ENCODE measurements around the gene ANXA3. TPM values are rescaled to one million over a fixed set of nuclear protein-coding genes. Genes with fewer than 3 reads are reported as not detected.

Gene ANXA3
- polyA plus RNA-seq, 1 of the 3 experiments (the other 2 are of a cell fraction): 13.8 TPM

- TF ChIP-seq YY1 (IDR thresholded peaks at IDR 0.05; ENCODE audit: low read depth) (no peak), EZH2phosphoT487 (IDR thresholded peaks at IDR 0.05; ENCODE audit: borderline replicate concordance, low read depth) (no peak), USF1 (IDR thresholded peaks at IDR 0.05; ENCODE audit: borderline replicate concordance, low read depth) (no peak), REST (IDR thresholded peaks at IDR 0.05; ENCODE audit: low read depth, low read length) (no peak), RXRA (IDR thresholded peaks at IDR 0.05; ENCODE audit: borderline replicate concordance, low read depth) (no peak), TEAD4 (IDR thresholded peaks at IDR 0.05; ENCODE audit: borderline replicate concordance, insufficient read depth) (no peak), GABPA (IDR thresholded peaks at IDR 0.05; ENCODE audit: low read depth) (no peak), TAF1 (IDR thresholded peaks at IDR 0.05; ENCODE audit: borderline replicate concordance, low read depth, low read length) (no peak), SMC3 (IDR thresholded peaks at IDR 0.05; ENCODE audit: low read depth, low read length) (no peak), MAX (IDR thresholded peaks at IDR 0.05; ENCODE audit: low read depth) (no peak), JUND (IDR thresholded peaks at IDR 0.05) (no peak)
- Histone ChIP-seq H3K27ac (ENCODE audit: low read depth in 2 of 2, low read length in 1 of 2) (no peak overlapping the region), H3K9me3 (no peaks in the 10 kb centered on the region), H3K9ac (no peak overlapping the region), H3K36me3 (replicated peaks in 1 of 2; ENCODE audit: control insufficient read depth in 1 of 2, insufficient read depth in 2 of 2, low read length in 1 of 2) (no peaks in the 10 kb centered on the region), H3K4me1 (ENCODE audit: control insufficient read depth in 1 of 2, insufficient read depth in 2 of 2, low read depth in 1 of 2, low read length in 1 of 2) (peaks cover 0 to 9% of the 10 kb centered on the region in 2 experiments; a peak in 2 of 4 replicates), H3K9me2 (no peaks in the 10 kb centered on the region), H2AFZ (ENCODE audit: low read depth) (0 out of 2 replicates have a peak overlapping the region, but pooled peaks have one; percentile 52), H4K20me1 (ENCODE audit: insufficient read depth) (no peaks in the 10 kb centered on the region), H3F3A (replicated peaks; ENCODE audit: insufficient read depth) (no peaks in the 10 kb centered on the region), H3K4me3 (ENCODE audit: low read depth in 2 of 2, low read length in 1 of 2) (no peak overlapping the region), H3K79me2 (ENCODE audit: insufficient read depth) (no peaks in the 10 kb centered on the region), H3K4me2 (no peak overlapping the region), H3K27me3 (ENCODE audit: insufficient read depth) (no peaks in the 10 kb centered on the region)
- POLR2A ChIA-PET: no interaction called here
- no peak for DNase-seq
- CTCF ChIA-PET: interaction anchor here (1.2 to 2.6 kb wide), 2 partner anchors 8 to 11 kb away, joined by 3 to 8 read pairs; no protein-coding TSS in a partner anchor
- WGBS (ENCODE audit: low lambda C conversion rate): 92% methylated on average over 7 of the region's 7 CpGs
These were observed 72.5 kb downstream of the ANXA3 start for GRCh38 chr4:78624048-78624447.

- WGBS (ENCODE audit: low lambda C conversion rate): 90% methylated on average over 2 of the region's 2 CpGs
- Histone ChIP-seq H3K27ac (ENCODE audit: low read depth in 2 of 2, low read length in 1 of 2) (no peak overlapping the region), H3K9me2 (no peaks in the 10 kb centered on the region), H3K27me3 (ENCODE audit: insufficient read depth) (no peaks in the 10 kb centered on the region), H3F3A (replicated peaks; ENCODE audit: insufficient read depth) (no peaks in the 10 kb centered on the region), H3K79me2 (ENCODE audit: insufficient read depth) (no peaks in the 10 kb centered on the region), H3K4me3 (ENCODE audit: low read depth in 2 of 2, low read length in 1 of 2) (no peak overlapping the region), H3K4me2 (no peak overlapping the region), H2AFZ (ENCODE audit: low read depth) (no peak overlapping the region), H4K20me1 (ENCODE audit: insufficient read depth) (no peaks in the 10 kb centered on the region), H3K9me3 (no peaks in the 10 kb centered on the region), H3K36me3 (replicated peaks in 1 of 2; ENCODE audit: control insufficient read depth in 1 of 2, insufficient read depth in 2 of 2, low read length in 1 of 2) (no peaks in the 10 kb centered on the region), H3K9ac (no peak overlapping the region), H3K4me1 (ENCODE audit: control insufficient read depth in 1 of 2, insufficient read depth in 2 of 2, low read depth in 1 of 2, low read length in 1 of 2) (peaks cover 0 to 18% of the 10 kb centered on the region in 2 experiments; a peak in 2 of 4 replicates)
- POLR2A ChIA-PET: no interaction called here
- no peak for TF ChIP-seq RXRA (IDR thresholded peaks at IDR 0.05; ENCODE audit: borderline replicate concordance, low read depth)
- no peak for TF ChIP-seq GATA2 (CRISPR knock-in tag; IDR thresholded peaks at IDR 0.05)
- TF ChIP-seq EP300 (IDR thresholded peaks at IDR 0.05; ENCODE audit: borderline replicate concordance in 1 of 2, low read depth in 1 of 2, low read length in 1 of 2): no peak
- no peak for TF ChIP-seq MEF2A (IDR thresholded peaks at IDR 0.05; ENCODE audit: borderline replicate concordance, low read depth)
- TF ChIP-seq SIN3A (IDR thresholded peaks at IDR 0.05; ENCODE audit: borderline replicate concordance, low read depth, low read length): no peak
- TF ChIP-seq TAF1 (IDR thresholded peaks at IDR 0.05; ENCODE audit: borderline replicate concordance, low read depth, low read length): no peak
- no peak for TF ChIP-seq SMC3 (IDR thresholded peaks at IDR 0.05; ENCODE audit: low read depth, low read length)
- TF ChIP-seq EZH2phosphoT487 (IDR thresholded peaks at IDR 0.05; ENCODE audit: borderline replicate concordance, low read depth): no peak
- TF ChIP-seq MXI1 (IDR thresholded peaks at IDR 0.05; ENCODE audit: low read depth, low read length): no peak
- no peak for DNase-seq
- CTCF ChIA-PET: interaction anchor here (1.2 to 2.6 kb wide), 2 partner anchors 9 to 12 kb away, joined by 3 to 8 read pairs; no protein-coding TSS in a partner anchor
These were observed 73.5 kb downstream of the ANXA3 start for GRCh38 chr4:78625073-78625472.
